Tibial artery (tissue), 4 donors: ENCODE results near the gene ANKRD55.

Experiments used
- DNase-seq, 2 donors: peaks; one replicate each; pipeline ENCODE4 v3.0.0-alpha.2; 2019
- H3K27ac ChIP-seq, 2 donors: fragments of 200-600 bp; sonication (generic) in 1 of 2; 1 replicate in 1 of 2; 2 replicates in 1 of 2; pipeline ENCODE4 v1.5.1; 2018 to 2019; ENCODE audit warnings: mild to moderate bottlenecking in 1 of 2
- H3K27me3 ChIP-seq, 2 donors: fragments of 200-600 bp; sonication (generic) in 1 of 2; one replicate each; pipeline versions ENCODE4 v1.5.1 to v1.6.0; 2016 to 2019
- H3K36me3 ChIP-seq, 3 donors: fragments of 200-600 bp; sonication (generic) in 2 of 3; one replicate each; pipeline ENCODE4 v1.5.1; 2016 to 2019; ENCODE audit warnings: mild to moderate bottlenecking in 2 of 3
- H3K4me1 ChIP-seq, 4 donors: fragments of 200-600 bp; sonication (generic) in 2 of 4; 1 replicate in 3 of 4; 2 replicates in 1 of 4; pipeline ENCODE4 v1.5.1; 2016 to 2019
- H3K4me3 ChIP-seq, 2 donors: fragments of 200-600 bp; sonication (generic) in 1 of 2; 1 replicate in 1 of 2; 2 replicates in 1 of 2; pipeline ENCODE4 v1.5.1; 2018 to 2019; ENCODE audit warnings: mild to moderate bottlenecking in 2 of 2
- H3K9me3 ChIP-seq, 3 donors: fragments of 200-600 bp; sonication (generic) in 1 of 3; one replicate each; pipeline ENCODE4 v1.5.1; 2016 to 2019
- intact Hi-C: fragments of 100-400 bp; cut with DNase I; formaldehyde crosslinking; loops from one replicate; pipeline ENCODE4 v1.15.0; 2023; ENCODE audit warnings: low total_unique reads
- TF ChIP-seq, protein P1 (sequence below), 2 experiments: fragments of 200-600 bp in 1 of 2; fragments of 450-650 bp in 1 of 2; IDR thresholded peaks; one replicate each; pipeline ENCODE4 v1.5.1; 2017 to 2019; ENCODE audit warnings: antibody characterized with exemption in 2 of 2, mild to moderate bottlenecking in 1 of 2, moderate library complexity in 1 of 2

ANKRD55 gene

DNA sequence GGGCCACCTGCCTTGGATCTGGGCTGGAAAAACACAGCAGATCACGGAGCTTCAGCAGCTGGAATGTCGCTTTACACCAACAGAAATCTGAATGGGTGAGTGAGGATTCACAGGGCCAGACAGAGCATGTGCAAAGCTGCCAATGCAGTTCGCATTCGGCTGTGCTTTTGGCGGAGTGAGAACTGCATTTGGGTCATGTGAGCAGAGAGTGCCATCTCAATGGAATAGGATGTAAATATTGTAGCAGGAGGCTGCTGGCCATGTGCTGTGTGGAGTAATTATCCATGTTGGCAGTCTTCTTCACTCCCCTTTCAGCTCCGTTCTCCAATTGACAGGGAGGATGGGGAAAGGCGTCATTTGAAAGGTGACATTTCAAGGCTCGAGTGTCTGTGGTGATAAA, at the start of gene ANKRD55:
ANKRD55 (minus strand) TSS at position 101 of the 400 bp plus-strand sequence. CDS start 417 bp downstream, outside the sequence.
- H3K4me3 ChIP-seq = no peak within 1 kb of the TSS
- no peaks in the 10 kb centered on the region for H3K36me3 ChIP-seq
- intact Hi-C loops = no loop called here
- no peak for DNase-seq
- H3K4me1 ChIP-seq = no peaks in the 10 kb centered on the region
- TF ChIP-seq, protein P1, sequence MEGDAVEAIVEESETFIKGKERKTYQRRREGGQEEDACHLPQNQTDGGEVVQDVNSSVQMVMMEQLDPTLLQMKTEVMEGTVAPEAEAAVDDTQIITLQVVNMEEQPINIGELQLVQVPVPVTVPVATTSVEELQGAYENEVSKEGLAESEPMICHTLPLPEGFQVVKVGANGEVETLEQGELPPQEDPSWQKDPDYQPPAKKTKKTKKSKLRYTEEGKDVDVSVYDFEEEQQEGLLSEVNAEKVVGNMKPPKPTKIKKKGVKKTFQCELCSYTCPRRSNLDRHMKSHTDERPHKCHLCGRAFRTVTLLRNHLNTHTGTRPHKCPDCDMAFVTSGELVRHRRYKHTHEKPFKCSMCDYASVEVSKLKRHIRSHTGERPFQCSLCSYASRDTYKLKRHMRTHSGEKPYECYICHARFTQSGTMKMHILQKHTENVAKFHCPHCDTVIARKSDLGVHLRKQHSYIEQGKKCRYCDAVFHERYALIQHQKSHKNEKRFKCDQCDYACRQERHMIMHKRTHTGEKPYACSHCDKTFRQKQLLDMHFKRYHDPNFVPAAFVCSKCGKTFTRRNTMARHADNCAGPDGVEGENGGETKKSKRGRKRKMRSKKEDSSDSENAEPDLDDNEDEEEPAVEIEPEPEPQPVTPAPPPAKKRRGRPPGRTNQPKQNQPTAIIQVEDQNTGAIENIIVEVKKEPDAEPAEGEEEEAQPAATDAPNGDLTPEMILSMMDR (IDR thresholded peaks at IDR 0.05) = no peak
- no peaks in the 10 kb centered on the region for H3K9me3 ChIP-seq
- H3K27ac ChIP-seq = no peak within 1 kb of the TSS
- H3K27me3 ChIP-seq = peaks cover 0 to 2% of the 10 kb centered on the region in 2 donors

DNA sequence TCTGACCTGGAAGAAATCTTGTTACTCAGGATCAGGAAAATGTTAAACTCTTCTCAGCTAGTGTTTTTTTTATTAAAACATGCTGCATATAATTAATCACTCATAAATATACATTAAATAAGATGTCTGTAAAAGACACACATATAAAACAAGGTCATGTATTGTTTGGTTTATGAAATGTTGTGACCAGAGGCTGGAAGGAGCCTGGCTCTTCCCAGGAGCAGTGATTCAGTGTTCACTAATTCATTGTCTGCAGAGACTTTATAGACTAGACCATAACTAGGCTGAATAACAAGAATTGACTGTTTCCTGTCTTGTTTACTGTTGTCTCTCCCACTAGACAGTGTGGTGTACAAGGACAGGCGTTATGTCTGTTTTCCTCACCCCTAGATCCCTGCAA, 49.1 kb upstream of the ANKRD55 start:
- H3K4me1 ChIP-seq = peaks cover 0 to 30% (median 23%) of the 10 kb centered on the region in 4 donors
- no peaks in the 10 kb centered on the region for H3K9me3 ChIP-seq
- no peak overlapping the region for H3K4me3 ChIP-seq
- H3K36me3 ChIP-seq = no peaks in the 10 kb centered on the region
- H3K27ac ChIP-seq = no peak overlapping the region
- no peaks in the 10 kb centered on the region for H3K27me3 ChIP-seq
- intact Hi-C loops = no loop called here
- TF ChIP-seq, protein P1 (IDR thresholded peaks at IDR 0.05) = no peak
- DNase-seq = no peak

DNA sequence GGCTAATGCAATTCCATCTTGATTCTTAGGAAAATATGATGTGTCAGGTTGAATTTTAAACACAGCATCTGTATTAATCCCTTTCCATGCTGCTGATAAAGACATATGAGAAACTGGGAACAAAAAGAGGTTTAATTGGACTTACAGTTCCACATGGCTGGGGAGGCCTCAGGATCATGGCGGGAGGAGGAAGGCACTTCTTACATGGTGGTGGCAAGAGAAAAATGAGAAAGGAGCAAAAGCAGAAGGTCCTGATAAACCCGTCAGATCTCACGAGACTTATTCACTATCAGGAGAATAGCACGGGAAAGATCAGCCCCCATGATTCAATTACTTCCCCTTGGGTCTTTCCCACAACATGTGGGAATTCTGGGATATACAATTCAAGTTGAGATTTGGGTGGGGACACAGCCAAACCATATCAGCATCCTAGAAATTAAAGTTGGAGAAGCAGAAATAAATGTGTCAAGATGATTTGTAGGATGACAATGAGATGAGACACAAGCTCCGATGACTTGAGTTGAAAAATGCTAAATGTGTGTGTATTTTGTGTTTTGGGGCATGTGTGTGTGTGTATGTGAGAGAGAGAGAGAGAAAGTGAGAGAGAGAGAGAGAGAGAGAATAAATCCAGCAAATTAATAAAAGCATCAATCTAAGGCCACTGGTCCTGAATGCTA, 48.5 kb upstream of the ANKRD55 start:
- TF ChIP-seq, protein P1 (IDR thresholded peaks at IDR 0.05) = no peak
- no peak overlapping the region for H3K4me3 ChIP-seq
- no peaks in the 10 kb centered on the region for H3K36me3 ChIP-seq
- H3K9me3 ChIP-seq = no peaks in the 10 kb centered on the region
- no peak for DNase-seq
- intact Hi-C loops = no loop called here
- no peaks in the 10 kb centered on the region for H3K27me3 ChIP-seq
- H3K4me1 ChIP-seq = peaks cover 0 to 30% (median 23%) of the 10 kb centered on the region in 4 donors
- H3K27ac ChIP-seq = no peak overlapping the region

DNA sequence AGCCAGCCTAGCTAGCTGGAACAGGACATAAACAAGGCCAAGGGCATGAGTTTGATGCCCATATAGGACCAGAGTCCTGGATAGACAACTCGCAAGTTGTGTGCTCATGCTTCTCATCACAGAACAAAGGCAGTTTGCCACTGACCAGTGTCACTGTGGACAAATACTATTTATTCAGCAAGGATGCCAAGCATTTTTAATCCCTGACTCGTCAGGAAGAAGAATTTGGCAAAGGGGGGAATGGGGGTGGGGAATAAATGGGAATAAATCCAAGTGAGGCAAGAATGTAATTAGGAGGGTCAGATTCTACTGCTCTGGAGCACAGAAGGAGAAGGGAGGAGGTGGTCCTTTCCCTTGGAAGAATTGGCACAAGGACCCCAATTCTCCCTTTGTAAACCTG, 46.8 kb upstream of the ANKRD55 start:
- Histone ChIP-seq H3K4me3 (no peak overlapping the region), H3K36me3 (no peaks in the 10 kb centered on the region), H3K9me3 (no peaks in the 10 kb centered on the region), H3K27ac (no peak overlapping the region), H3K27me3 (no peaks in the 10 kb centered on the region), H3K4me1 (peaks cover 0 to 30% (median 23%) of the 10 kb centered on the region in 4 donors)
- TF ChIP-seq, protein P1 (IDR thresholded peaks at IDR 0.05) = no peak
- intact Hi-C loops = no loop called here
- DNase-seq = no peak

DNA sequence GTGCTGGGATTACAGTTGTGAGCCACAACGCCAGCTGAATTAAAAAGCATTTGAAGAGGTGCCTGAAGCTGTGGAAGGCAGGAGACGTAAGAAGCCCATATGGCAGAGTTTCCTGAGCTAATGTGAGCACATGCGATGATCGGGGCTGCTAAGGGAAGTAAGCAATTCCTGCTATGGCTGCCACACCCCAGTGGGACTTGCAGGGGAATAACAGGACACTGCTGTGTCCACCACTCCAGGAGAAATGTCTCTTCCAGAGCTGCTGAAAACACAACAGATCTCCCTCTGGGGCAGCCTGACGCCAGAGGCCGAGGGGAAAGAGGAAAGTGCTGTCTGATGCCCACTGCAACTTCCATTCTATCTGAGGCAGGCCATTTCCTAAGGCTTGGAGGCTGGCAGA, 46.2 kb upstream of the ANKRD55 start:
- no peaks in the 10 kb centered on the region for H3K27me3 ChIP-seq
- no peak for DNase-seq
- intact Hi-C loops = no loop called here
- peaks cover 0 to 30% (median 23%) of the 10 kb centered on the region in 4 donors for H3K4me1 ChIP-seq
- H3K4me3 ChIP-seq = no peak overlapping the region
- no peaks in the 10 kb centered on the region for H3K9me3 ChIP-seq
- H3K36me3 ChIP-seq = no peaks in the 10 kb centered on the region
- no peak overlapping the region for H3K27ac ChIP-seq
- TF ChIP-seq, protein P1 (IDR thresholded peaks at IDR 0.05) = no peak
